CD4-positive, alpha-beta memory T cell (primary cell): ENCODE results near the gene RTP2. TPM values are rescaled to one million over a fixed set of nuclear protein-coding genes. Genes with fewer than 3 reads are reported as not detected.

Source experiments
- CTCF ChIA-PET: fragments of 350-600 bp; sonication (Branson Sonifier 250); formaldehyde crosslinking; loops from one replicate; lab custom pipeline; 2021; ENCODE audit warnings: inconsistent platforms; ENCODE audit not compliant: partially characterized antibody; lab: Charles Lee
- POLR2A ChIA-PET: fragments of 350-600 bp; sonication (Branson Sonifier 250); formaldehyde crosslinking; loops from one replicate; lab custom pipeline; 2021; ENCODE audit not compliant: partially characterized antibody; lab: Charles Lee
- DNase-seq, 5 donors: peaks; one replicate each; pipeline versions ENCODE4 v3.0.0 to v3.0.0-alpha.2; 2020 to 2022; ENCODE audit warnings: mixed read lengths in 1 of 5
- H3K27ac ChIP-seq: one replicate; pipeline ENCODE4 v1.7.0; 2013; ENCODE audit warnings: low read depth, low read length
- H3K27me3 ChIP-seq: 2 replicates; pipeline ENCODE4 v1.7.0; 2013; ENCODE audit warnings: mild to moderate bottlenecking, low read length, moderate library complexity; ENCODE audit not compliant: insufficient read depth
- H3K36me3 ChIP-seq: 2 replicates; pipeline ENCODE4 v1.7.0; 2013; ENCODE audit warnings: mild to moderate bottlenecking, low read length, moderate library complexity; ENCODE audit not compliant: insufficient read depth
- H3K4me1 ChIP-seq: 2 replicates; pipeline ENCODE4 v1.7.0; 2013; ENCODE audit warnings: mild to moderate bottlenecking, low read length, moderate library complexity; ENCODE audit not compliant: insufficient read depth
- H3K4me3 ChIP-seq, 2 donors: one replicate each; pipeline ENCODE4 v1.7.0; 2013; ENCODE audit warnings: low read length in 2 of 2, mild to moderate bottlenecking in 1 of 2
- H3K9me3 ChIP-seq, 2 donors: one replicate each; pipeline ENCODE4 v1.7.0; 2013; ENCODE audit warnings: low read length in 2 of 2, control low read depth in 1 of 2; ENCODE audit not compliant: control insufficient read depth in 1 of 2
- H3K27ac Mint-ChIP-seq, 7 donors: one replicate each; pipeline ENCODE4 v1.8.0; 2020 to 2021; ENCODE audit warnings: mixed read lengths in 7 of 7, mild to moderate bottlenecking in 6 of 7, inconsistent platforms in 3 of 7, moderate library complexity in 3 of 7
- H3K27me3 Mint-ChIP-seq, 2 donors: one replicate each; pipeline ENCODE4 v1.8.0; 2020 to 2021; ENCODE audit warnings: mixed read lengths in 2 of 2
- H3K36me3 Mint-ChIP-seq, 2 donors: one replicate each; pipeline ENCODE4 v1.8.0; 2020 to 2021; ENCODE audit warnings: mixed read lengths in 2 of 2, inconsistent platforms in 1 of 2, mild to moderate bottlenecking in 1 of 2
- H3K4me1 Mint-ChIP-seq, 4 donors: one replicate each; pipeline ENCODE4 v1.8.0; 2020 to 2021; ENCODE audit warnings: mixed read lengths in 4 of 4, mild to moderate bottlenecking in 1 of 4
- H3K4me3 Mint-ChIP-seq, 8 donors: one replicate each; pipeline ENCODE4 v1.8.0; 2020 to 2021; ENCODE audit warnings: mixed read lengths in 8 of 8, mild to moderate bottlenecking in 7 of 8, moderate library complexity in 6 of 8, inconsistent platforms in 3 of 8
- H3K9me3 Mint-ChIP-seq, 8 donors: one replicate each; pipeline ENCODE4 v1.8.0; 2020 to 2021; ENCODE audit warnings: mixed read lengths in 8 of 8, mild to moderate bottlenecking in 5 of 8, inconsistent platforms in 3 of 8, moderate library complexity in 1 of 8
- intact Hi-C: fragments of 100-400 bp; cut with micrococcal nuclease; formaldehyde crosslinking; loops from one replicate; pipeline ENCODE4 v1.15.1; 2023
- polyA plus RNA-seq, 2 donors: library from polyadenylated mRNA; unstranded; fragments of 300-500 nt; fragmentation: Illumina TruSeq; gene quantifications; one replicate each; pipeline ENCODE4 v1.2.3, GENCODE V29; 2021
- total RNA-seq, 2 experiments: library from RNA; stranded (reverse); gene quantifications; one replicate each; pipeline ENCODE4 v1.2.3, GENCODE V29; 2021

Gene RTP2
- total and polyA plus RNA-seq, 4 experiments from 2014 or later: not detected

DNA sequence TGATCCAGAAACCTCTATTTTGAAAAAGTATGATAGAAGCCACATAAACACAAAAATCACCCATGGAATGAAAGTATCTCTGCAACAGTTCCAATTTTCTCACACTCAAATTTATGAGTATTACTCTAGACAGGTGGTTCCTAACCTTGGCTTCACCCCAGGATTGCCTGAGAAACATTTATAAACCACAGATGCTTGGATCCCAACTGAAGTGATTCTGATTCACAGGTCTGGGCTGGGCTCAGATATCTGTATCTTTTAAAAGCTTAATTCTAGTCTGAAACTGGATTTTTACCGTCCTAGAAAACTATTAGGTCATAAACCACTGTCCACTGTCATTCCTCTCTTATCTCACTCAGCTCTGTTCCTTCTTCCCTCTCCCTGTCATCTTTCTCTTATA lies 24.8 kb downstream of the RTP2 start:
- Histone ChIP-seq H3K4me3 (no peak overlapping the region), H3K27ac (no peak overlapping the region), H3K27me3 (no peaks in the 10 kb centered on the region), H3K4me1 (no peaks in the 10 kb centered on the region), H3K36me3 (no peaks in the 10 kb centered on the region), H3K9me3 (no peaks in the 10 kb centered on the region)
- peaks cover 33 to 42% of the 10 kb centered on the region in 2 donors for H3K27me3 Mint-ChIP-seq
- no peaks in the 10 kb centered on the region for H3K9me3 Mint-ChIP-seq
- no peak overlapping the region for H3K4me3 Mint-ChIP-seq
- DNase-seq: no peak
- intact Hi-C loops: loop anchor here (2.0 kb wide), 1 partner anchor 37 kb away; no protein-coding TSS in a partner anchor
- ChIA-PET POLR2A (no interaction called here), CTCF (interaction anchor here (0.7 to 12.9 kb wide), 5 partner anchors 10 to 459 kb away, joined by 3 to 464 read pairs (median 55); partner anchors contain the start of gene SST)
- peaks cover 0 to 2% (median 0%) of the 10 kb centered on the region in 4 donors for H3K4me1 Mint-ChIP-seq
- H3K36me3 Mint-ChIP-seq: no peaks in the 10 kb centered on the region
- no peak overlapping the region for H3K27ac Mint-ChIP-seq

DNA sequence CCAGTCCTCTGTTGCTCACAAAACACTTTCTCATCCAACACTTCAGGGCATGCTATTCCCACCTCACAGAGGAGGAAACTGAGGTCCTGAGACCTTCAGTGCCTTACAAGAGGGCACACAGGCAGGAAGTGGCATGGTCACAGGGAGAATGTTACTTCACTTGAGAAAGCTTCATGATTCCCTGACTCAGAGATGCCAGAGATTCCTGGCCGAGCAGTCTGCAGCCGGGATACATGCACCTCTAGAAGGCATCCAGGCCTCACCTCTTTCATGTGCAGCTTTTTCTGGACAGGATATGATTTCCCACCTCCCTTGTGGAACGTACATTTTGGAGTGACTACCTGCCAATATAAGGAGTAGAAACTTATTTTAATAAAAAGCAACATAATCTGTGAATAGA lies 29.3 kb downstream of the RTP2 start:
- DNase-seq: no peak
- Mint-ChIP-seq H3K36me3 (no peaks in the 10 kb centered on the region), H3K27ac (no peak overlapping the region), H3K27me3 (peaks cover 40 to 55% of the 10 kb centered on the region in 2 donors), H3K4me3 (no peak overlapping the region), H3K9me3 (peaks cover 0 to 4% (median 0%) of the 10 kb centered on the region in 8 donors), H3K4me1 (peaks cover 0 to 3% (median under 1%) of the 10 kb centered on the region in 4 donors)
- no peak overlapping the region for H3K27ac ChIP-seq
- no peaks in the 10 kb centered on the region for H3K4me1 ChIP-seq
- POLR2A ChIA-PET: no interaction called here
- H3K9me3 ChIP-seq: no peaks in the 10 kb centered on the region
- intact Hi-C loops: no loop called here
- no peaks in the 10 kb centered on the region for H3K36me3 ChIP-seq
- CTCF ChIA-PET: interaction anchor here (1.0 to 14.6 kb wide), 3 partner anchors 7 to 354 kb away, joined by 3 to 464 read pairs (median 113); no protein-coding TSS in a partner anchor
- H3K27me3 ChIP-seq: peaks cover 10% of the 10 kb centered on the region
- no peak overlapping the region for H3K4me3 ChIP-seq

DNA sequence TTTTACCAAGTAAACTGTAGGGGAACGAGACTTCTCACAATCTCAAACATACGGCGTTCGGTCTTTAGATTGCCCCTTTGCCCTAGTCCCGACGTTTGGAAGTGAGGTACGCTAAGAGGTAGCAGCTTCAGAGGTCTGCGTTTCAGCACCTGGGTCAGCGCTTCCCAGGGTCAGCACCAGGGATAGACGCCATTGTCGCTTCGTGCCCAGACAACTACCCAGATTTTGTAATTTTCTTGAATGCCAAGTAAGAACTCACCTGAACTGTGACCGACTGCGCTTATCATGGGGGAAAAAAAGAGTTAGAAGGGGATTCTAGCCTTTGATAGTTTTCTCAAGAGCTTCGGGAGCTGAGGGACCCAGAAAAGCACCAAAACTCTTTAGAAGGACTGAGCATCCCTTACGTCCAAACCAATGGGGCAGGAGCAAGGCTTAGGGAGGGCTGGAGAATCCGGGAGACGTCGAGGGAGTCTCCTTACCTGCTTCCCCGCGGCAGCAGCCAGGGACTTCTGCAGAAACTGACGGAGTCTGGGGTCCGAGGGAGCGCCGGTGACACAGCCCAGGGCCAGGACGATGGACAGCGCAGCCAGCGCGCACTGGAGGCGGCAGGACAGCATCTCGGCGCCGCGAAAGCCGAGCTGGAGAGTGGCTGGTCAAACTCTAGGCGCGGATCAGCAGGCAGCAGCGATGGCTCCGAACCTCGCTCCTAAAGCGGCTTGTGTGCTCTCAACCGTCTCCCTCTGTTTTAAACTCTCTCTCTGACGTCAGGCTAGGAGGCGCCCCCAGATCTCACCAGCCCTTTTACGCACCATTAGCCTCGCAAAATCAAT lies 32.5 kb downstream of the RTP2 start, which contains the start of gene SST:
TSS of gene SST (minus strand) at position 720 of the 830 bp plus-strand sequence. CDS start at position 617, 103 bp downstream.
- intact Hi-C loops: no loop called here
- peaks cover 43 to 44% of the 10 kb centered on the region in 2 donors for H3K27me3 Mint-ChIP-seq
- no peak for DNase-seq

DNA sequence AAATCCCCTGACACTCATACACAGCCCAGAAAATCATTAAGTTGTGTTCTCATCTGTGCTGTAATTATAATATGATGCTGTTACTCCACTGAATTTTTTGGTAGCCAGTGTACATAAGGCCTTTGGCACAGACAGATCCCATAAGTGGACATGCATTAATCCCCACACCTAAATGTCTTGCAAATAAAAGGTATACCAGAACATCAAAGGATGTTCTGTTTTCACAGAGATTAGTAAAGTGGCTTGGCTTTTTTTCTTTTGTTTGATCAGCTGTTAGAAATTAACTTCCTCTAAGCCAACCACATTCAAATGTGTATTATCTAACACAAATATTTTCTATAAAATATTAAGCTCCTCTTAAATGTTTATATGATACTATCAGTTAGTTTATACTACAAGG lies 34.8 kb downstream of the RTP2 start:
- Mint-ChIP-seq H3K9me3 (peaks cover 0 to 6% (median 0%) of the 10 kb centered on the region in 8 donors), H3K36me3 (no peaks in the 10 kb centered on the region), H3K27ac (no peak overlapping the region), H3K4me1 (peaks cover 0 to 3% (median under 1%) of the 10 kb centered on the region in 4 donors), H3K27me3 (peaks cover 37 to 38% of the 10 kb centered on the region in 2 donors), H3K4me3 (no peak overlapping the region)
- H3K4me3 ChIP-seq: no peak overlapping the region
- H3K36me3 ChIP-seq: no peaks in the 10 kb centered on the region
- intact Hi-C loops: no loop called here
- no peak for DNase-seq
- no peak overlapping the region for H3K27ac ChIP-seq
- ChIA-PET POLR2A (no interaction called here), CTCF (interaction anchor here (0.6 to 14.6 kb wide), 3 partner anchors 12 to 1567 kb away, joined by 3 to 113 read pairs (median 7); no protein-coding TSS in a partner anchor)
- H3K9me3 ChIP-seq: no peaks in the 10 kb centered on the region
- peaks cover 10% of the 10 kb centered on the region for H3K27me3 ChIP-seq
- H3K4me1 ChIP-seq: no peaks in the 10 kb centered on the region

More for the DNA sequence above, 32.5 kb downstream of the RTP2 start, which contains the start of gene SST:
- Mint-ChIP-seq H3K36me3 (no peaks in the 10 kb centered on the region), H3K27ac (no peak within 1 kb of the TSS), H3K4me1 (peaks cover 0 to 3% (median under 1%) of the 10 kb centered on the region in 4 donors), H3K9me3 (peaks cover 0 to 6% (median 0%) of the 10 kb centered on the region in 8 donors), H3K4me3 (no peak within 1 kb of the TSS)
- Histone ChIP-seq H3K27me3 (peaks cover 10% of the 10 kb centered on the region), H3K9me3 (no peaks in the 10 kb centered on the region), H3K36me3 (no peaks in the 10 kb centered on the region), H3K4me3 (no peak within 1 kb of the TSS), H3K27ac (no peak within 1 kb of the TSS), H3K4me1 (no peaks in the 10 kb centered on the region)
- CTCF ChIA-PET: interaction anchor here (1.2 to 14.6 kb wide), 4 partner anchors 10 to 351 kb away, joined by 4 to 113 read pairs (median 7); no protein-coding TSS in a partner anchor
- POLR2A ChIA-PET: no interaction called here

DNA sequence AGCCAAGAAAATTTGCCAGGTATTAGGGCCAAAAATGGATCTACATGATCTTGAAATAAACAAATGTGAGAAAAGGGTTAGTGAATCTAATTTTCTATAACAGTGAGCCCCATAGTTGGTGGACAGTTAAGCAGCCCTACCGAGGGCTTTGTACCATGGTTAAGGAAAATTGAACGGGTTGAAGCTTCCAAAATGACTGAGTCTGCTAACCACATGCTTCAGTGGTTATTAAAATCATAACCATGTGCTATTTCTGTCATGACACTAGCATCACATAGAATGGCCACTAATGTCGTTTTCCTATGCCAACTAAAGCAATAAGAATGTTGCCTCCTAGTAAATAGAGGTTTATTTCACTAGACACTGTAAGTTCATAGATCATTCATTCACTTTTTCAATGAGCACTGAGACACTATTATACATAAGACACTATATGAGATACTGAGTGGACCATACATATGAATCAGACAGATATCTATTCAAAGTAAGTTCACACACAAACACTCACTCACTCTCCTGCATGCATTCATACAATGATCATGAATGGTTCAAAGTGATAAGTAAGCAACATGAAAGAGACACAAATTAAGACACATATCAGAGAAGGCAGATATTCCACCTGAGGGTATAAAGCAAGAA lies 36.5 kb downstream of the RTP2 start:
- ChIA-PET CTCF (interaction anchor here (14.6 kb wide), 1 partner anchor 14 kb away, joined by 113 read pairs; no protein-coding TSS in a partner anchor), POLR2A (no interaction called here)
- no peak overlapping the region for H3K27ac Mint-ChIP-seq
- no peaks in the 10 kb centered on the region for H3K4me1 ChIP-seq
- peaks cover 10% of the 10 kb centered on the region for H3K27me3 ChIP-seq
- no peak for DNase-seq
- no peak overlapping the region for H3K27ac ChIP-seq
- H3K4me3 Mint-ChIP-seq: no peak overlapping the region
- peaks cover 0 to 3% (median under 1%) of the 10 kb centered on the region in 4 donors for H3K4me1 Mint-ChIP-seq
- peaks cover 32 to 33% of the 10 kb centered on the region in 2 donors for H3K27me3 Mint-ChIP-seq
- H3K4me3 ChIP-seq: no peak overlapping the region
- intact Hi-C loops: no loop called here
- H3K36me3 Mint-ChIP-seq: no peaks in the 10 kb centered on the region
- H3K9me3 Mint-ChIP-seq: peaks cover 0 to 6% (median 0%) of the 10 kb centered on the region in 8 donors
- H3K9me3 ChIP-seq: no peaks in the 10 kb centered on the region
- no peaks in the 10 kb centered on the region for H3K36me3 ChIP-seq

DNA sequence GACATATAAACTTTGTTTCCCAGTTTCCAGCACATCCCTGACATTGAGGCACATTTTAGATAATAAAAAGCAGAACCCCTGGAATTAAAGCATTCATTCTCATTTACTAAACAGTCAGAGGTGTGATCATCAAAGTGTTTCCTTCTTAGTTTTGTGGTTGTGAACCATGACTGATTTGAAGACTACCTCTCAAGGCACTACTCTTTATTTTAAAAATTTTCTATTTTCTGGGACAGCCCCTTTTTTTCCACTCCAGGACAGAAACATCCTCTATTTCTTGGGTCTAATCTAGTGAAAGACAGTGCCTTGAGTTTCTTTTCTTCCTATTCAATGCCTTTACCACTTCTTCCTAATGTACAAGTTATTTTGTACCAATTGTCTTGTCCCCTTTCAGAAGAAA lies 37.3 kb downstream of the RTP2 start:
- CTCF ChIA-PET: interaction anchor here (2.2 to 14.6 kb wide), 2 partner anchors 12 to 15 kb away, joined by 11 to 113 read pairs; no protein-coding TSS in a partner anchor
- H3K27ac Mint-ChIP-seq: no peak overlapping the region
- intact Hi-C loops: no loop called here

More for the DNA sequence above, 37.3 kb downstream of the RTP2 start:
- Histone ChIP-seq H3K27ac (no peak overlapping the region), H3K4me1 (no peaks in the 10 kb centered on the region), H3K27me3 (peaks cover 5% of the 10 kb centered on the region), H3K9me3 (no peaks in the 10 kb centered on the region), H3K4me3 (no peak overlapping the region), H3K36me3 (no peaks in the 10 kb centered on the region)
- no peaks in the 10 kb centered on the region for H3K36me3 Mint-ChIP-seq
- POLR2A ChIA-PET: no interaction called here
- peaks cover 0 to 6% (median 0%) of the 10 kb centered on the region in 8 donors for H3K9me3 Mint-ChIP-seq
- no peak for DNase-seq
- H3K4me3 Mint-ChIP-seq: no peak overlapping the region
- peaks cover 0 to 3% (median under 1%) of the 10 kb centered on the region in 4 donors for H3K4me1 Mint-ChIP-seq
- peaks cover 29 to 33% of the 10 kb centered on the region in 2 donors for H3K27me3 Mint-ChIP-seq
